Ascending aorta (tissue), 2 donors: ENCODE measurements around the gene DNAJB8. TPM values are rescaled to one million over a fixed set of nuclear protein-coding genes. Genes with fewer than 3 reads are reported as not detected.

Experiments used
- DNase-seq, 2 donors: peaks; one replicate each; pipeline ENCODE4 v3.0.0-alpha.2; 2019; ENCODE audit warnings: low spot score in 2 of 2
- H3K27ac ChIP-seq, 2 donors: fragments of 200-600 bp; sonication (generic); one replicate each; pipeline ENCODE4 v1.5.1; 2016 to 2017; ENCODE audit warnings: mild to moderate bottlenecking in 1 of 2
- H3K27me3 ChIP-seq: fragments of 200-600 bp; sonication (generic); one replicate; pipeline ENCODE4 v1.5.1; 2017
- H3K36me3 ChIP-seq, 2 donors: fragments of 200-600 bp; sonication (generic); one replicate each; pipeline ENCODE4 v1.5.1; 2016
- H3K4me1 ChIP-seq, 2 donors: fragments of 200-600 bp; sonication (generic); one replicate each; pipeline ENCODE4 v1.5.1; 2016 to 2017; ENCODE audit warnings: mild to moderate bottlenecking in 1 of 2
- H3K4me3 ChIP-seq, 2 donors: fragments of 200-600 bp; sonication (generic); one replicate each; pipeline ENCODE4 v1.5.1; 2016 to 2017; ENCODE audit warnings: mild to moderate bottlenecking in 1 of 2
- H3K9me3 ChIP-seq, 2 donors: fragments of 200-600 bp; sonication (generic); one replicate each; pipeline ENCODE4 v1.5.1; 2016
- intact Hi-C: fragments of 100-400 bp; cut with DNase I; formaldehyde crosslinking; loops from one replicate; pipeline ENCODE4 v1.15.1; 2023
- total RNA-seq: library from RNA; depleted of rRNA; stranded (reverse); fragments of >200 nt; gene quantifications from one replicate; pipeline ENCODE4 v1.1.0, GENCODE V29; 2016
- TF ChIP-seq, protein P1 (sequence below), 3 experiments: fragments of 200-600 bp in 2 of 3; fragments of 450-650 bp in 1 of 3; sonication (generic) in 2 of 3; IDR thresholded peaks; one replicate each; pipeline ENCODE4 v1.5.1; 2016 to 2019; ENCODE audit warnings: antibody characterized with exemption in 3 of 3, mild to moderate bottlenecking in 1 of 3, moderate library complexity in 1 of 3

Gene DNAJB8
- total RNA-seq, 1 donor from 2014 or later = not detected

- H3K9me3 ChIP-seq = no peaks in the 10 kb centered on the region
- no peak for DNase-seq
- H3K36me3 ChIP-seq = no peaks in the 10 kb centered on the region
- H3K27ac ChIP-seq = no peak overlapping the region
- H3K27me3 ChIP-seq = no peaks in the 10 kb centered on the region
- TF ChIP-seq, protein P1, sequence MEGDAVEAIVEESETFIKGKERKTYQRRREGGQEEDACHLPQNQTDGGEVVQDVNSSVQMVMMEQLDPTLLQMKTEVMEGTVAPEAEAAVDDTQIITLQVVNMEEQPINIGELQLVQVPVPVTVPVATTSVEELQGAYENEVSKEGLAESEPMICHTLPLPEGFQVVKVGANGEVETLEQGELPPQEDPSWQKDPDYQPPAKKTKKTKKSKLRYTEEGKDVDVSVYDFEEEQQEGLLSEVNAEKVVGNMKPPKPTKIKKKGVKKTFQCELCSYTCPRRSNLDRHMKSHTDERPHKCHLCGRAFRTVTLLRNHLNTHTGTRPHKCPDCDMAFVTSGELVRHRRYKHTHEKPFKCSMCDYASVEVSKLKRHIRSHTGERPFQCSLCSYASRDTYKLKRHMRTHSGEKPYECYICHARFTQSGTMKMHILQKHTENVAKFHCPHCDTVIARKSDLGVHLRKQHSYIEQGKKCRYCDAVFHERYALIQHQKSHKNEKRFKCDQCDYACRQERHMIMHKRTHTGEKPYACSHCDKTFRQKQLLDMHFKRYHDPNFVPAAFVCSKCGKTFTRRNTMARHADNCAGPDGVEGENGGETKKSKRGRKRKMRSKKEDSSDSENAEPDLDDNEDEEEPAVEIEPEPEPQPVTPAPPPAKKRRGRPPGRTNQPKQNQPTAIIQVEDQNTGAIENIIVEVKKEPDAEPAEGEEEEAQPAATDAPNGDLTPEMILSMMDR (IDR thresholded peaks at IDR 0.05) = no peak
- intact Hi-C loops = loop anchor here (10.0 kb wide), 1 partner anchor 325 kb away; no protein-coding TSS in a partner anchor
- H3K4me3 ChIP-seq = no peak overlapping the region
- no peaks in the 10 kb centered on the region for H3K4me1 ChIP-seq
Observed at GRCh38 chr3:128420289-128420688, 46.4 kb downstream of the DNAJB8 start.

GRCh38 chr3:128419311-128419710, 47.4 kb downstream of the DNAJB8 start:
- Histone ChIP-seq H3K9me3 (no peaks in the 10 kb centered on the region), H3K4me3 (no peak overlapping the region), H3K36me3 (no peaks in the 10 kb centered on the region), H3K27me3 (no peaks in the 10 kb centered on the region), H3K27ac (no peak overlapping the region), H3K4me1 (no peaks in the 10 kb centered on the region)
- intact Hi-C loops = no loop called here
- TF ChIP-seq, protein P1 (IDR thresholded peaks at IDR 0.05) = no peak
- no peak for DNase-seq

- TF ChIP-seq, protein P1 (IDR thresholded peaks at IDR 0.05) = no peak
- no peaks in the 10 kb centered on the region for H3K36me3 ChIP-seq
- no peaks in the 10 kb centered on the region for H3K27me3 ChIP-seq
- DNase-seq = no peak
- no peaks in the 10 kb centered on the region for H3K9me3 ChIP-seq
- H3K4me3 ChIP-seq = no peak overlapping the region
- intact Hi-C loops = no loop called here
- no peaks in the 10 kb centered on the region for H3K4me1 ChIP-seq
- H3K27ac ChIP-seq = no peak overlapping the region
Observed at GRCh38 chr3:128418900-128419299, 47.8 kb downstream of the DNAJB8 start.

- no peaks in the 10 kb centered on the region for H3K36me3 ChIP-seq
- H3K9me3 ChIP-seq = no peaks in the 10 kb centered on the region
- intact Hi-C loops = no loop called here
Observed at GRCh38 chr3:128416578-128417211, 50.0 kb downstream of the DNAJB8 start.

GRCh38 chr3:128415773-128416577, 50.7 kb downstream of the DNAJB8 start:
- no peak overlapping the region for H3K4me3 ChIP-seq
- H3K27ac ChIP-seq = no peak overlapping the region
- H3K9me3 ChIP-seq = no peaks in the 10 kb centered on the region
- intact Hi-C loops = no loop called here
- no peak for DNase-seq
- no peaks in the 10 kb centered on the region for H3K36me3 ChIP-seq
- H3K4me1 ChIP-seq = no peaks in the 10 kb centered on the region
- TF ChIP-seq, protein P1 (IDR thresholded peaks at IDR 0.05) = no peak
- H3K27me3 ChIP-seq = no peaks in the 10 kb centered on the region

More at GRCh38 chr3:128416578-128417211, 50.0 kb downstream of the DNAJB8 start:
- H3K4me3 ChIP-seq = no peak overlapping the region
- TF ChIP-seq, protein P1 (IDR thresholded peaks at IDR 0.05) = no peak
- no peaks in the 10 kb centered on the region for H3K27me3 ChIP-seq
- H3K4me1 ChIP-seq = no peaks in the 10 kb centered on the region
- H3K27ac ChIP-seq = no peak overlapping the region
- DNase-seq = no peak
